GM21723 (cell line): Measurements from ENCODE around the gene FKBP14.

ENCODE experiments used
- ATAC-seq: cut with Tn5 transposase; IDR thresholded peaks from one replicate; pipeline ENCODE4 v1.9.1; 2021; ENCODE audit warnings: mild to moderate bottlenecking, moderate library complexity; ENCODE audit not compliant: unreplicated experiment

The FKBP14 gene

GRCh38 chr7:30034501-30034900 is 8.0 kb upstream of the FKBP14 start:
- no peak for ATAC-seq

- no peak for ATAC-seq
Measured at GRCh38 chr7:30032310-30033125, 6.0 kb upstream of the FKBP14 start.

- ATAC-seq, result no peak
Measured at GRCh38 chr7:30029696-30030095, 3.2 kb upstream of the FKBP14 start.

- ATAC-seq, result peak; percentile 21
Measured at GRCh38 chr7:30028749-30029635, 2.5 kb upstream of the FKBP14 start.

GRCh38 chr7:30028216-30028748 is 1.8 kb upstream of the FKBP14 start, which contains the start of gene PLEKHA8:
PLEKHA8 (plus strand) TSS chr7:30028412; CDS start chr7:30028763, 351 bp downstream.
- peak; percentile 53 for ATAC-seq

GRCh38 chr7:30027740-30028215 is 1.3 kb upstream of the FKBP14 start:
- ATAC-seq, result peak; percentile 4

- ATAC-seq, result peak; percentile 20
Measured at GRCh38 chr7:30027065-30027456, 559 bp upstream of the FKBP14 start.

GRCh38 chr7:30023524-30023923 is 3.0 kb downstream of the FKBP14 start:
- ATAC-seq, result no peak

GRCh38 chr7:30022991-30023390 is 3.5 kb downstream of the FKBP14 start:
- ATAC-seq, result no peak

GRCh38 chr7:30020535-30020934 is 6.0 kb downstream of the FKBP14 start:
- ATAC-seq, result no peak

GRCh38 chr7:30019960-30020359 is 6.5 kb downstream of the FKBP14 start:
- no peak for ATAC-seq

- no peak for ATAC-seq
Measured at GRCh38 chr7:30019387-30019786, 7.1 kb downstream of the FKBP14 start.

- no peak for ATAC-seq
Measured at GRCh38 chr7:30018451-30018850, 8.1 kb downstream of the FKBP14 start.

- ATAC-seq, result no peak
Measured at GRCh38 chr7:30012757-30013156, 13.7 kb downstream of the FKBP14 start.

- no peak for ATAC-seq
Measured at GRCh38 chr7:30010021-30010420, 16.5 kb downstream of the FKBP14 start.

- no peak for ATAC-seq
Measured at GRCh38 chr7:30005464-30005863, 21.0 kb downstream of the FKBP14 start.

- no peak for ATAC-seq
Measured at GRCh38 chr7:30003098-30003497, 23.4 kb downstream of the FKBP14 start.

GRCh38 chr7:30001998-30002397 is 24.5 kb downstream of the FKBP14 start:
- no peak for ATAC-seq

GRCh38 chr7:29998489-29998888 is 28.0 kb downstream of the FKBP14 start:
- ATAC-seq, result no peak

GRCh38 chr7:29996321-29996720 is 30.2 kb downstream of the FKBP14 start:
- no peak for ATAC-seq

- ATAC-seq, result no peak
Measured at GRCh38 chr7:29995652-29996051, 30.9 kb downstream of the FKBP14 start.
